ENCODE results near the gene PSMD14.

PSMD14 gene

GRCh38 chr2:161388146-161388779, 80.0 kb downstream of the PSMD14 start:
- FAIRE-seq: no peak

GRCh38 chr2:161391737-161392506, 83.7 kb downstream of the PSMD14 start:
- peak; percentile 76 for FAIRE-seq

GRCh38 chr2:161400076-161400475, 91.9 kb downstream of the PSMD14 start:
- FAIRE-seq: no peak

- no peak for FAIRE-seq
These were observed 94.1 kb downstream of the PSMD14 start for GRCh38 chr2:161402297-161402696.

- no peak for FAIRE-seq
These were observed 98.1 kb downstream of the PSMD14 start for GRCh38 chr2:161406316-161406715.

- FAIRE-seq: no peak
These were observed 99.4 kb downstream of the PSMD14 start for GRCh38 chr2:161407597-161407996.

GRCh38 chr2:161409308-161409907, 101.2 kb downstream of the PSMD14 start:
- FAIRE-seq: no peak

GRCh38 chr2:161412346-161412745, 104.1 kb downstream of the PSMD14 start:
- no peak for FAIRE-seq

GRCh38 chr2:161414042-161415033, 106.1 kb downstream of the PSMD14 start:
- FAIRE-seq: no peak

GRCh38 chr2:161415034-161415986, 107.1 kb downstream of the PSMD14 start:
- no peak for FAIRE-seq

- no peak for FAIRE-seq
These were observed 107.9 kb downstream of the PSMD14 start, which contains the start of gene TBR1 for GRCh38 chr2:161415987-161416707. TSS of gene TBR1 (plus strand) at chr2:161416297. CDS start at chr2:161416411, 114 bp downstream.

GRCh38 chr2:161416708-161417437, 108.6 kb downstream of the PSMD14 start:
- FAIRE-seq: no peak

- FAIRE-seq: no peak
These were observed 109.4 kb downstream of the PSMD14 start for GRCh38 chr2:161417438-161418274.

- no peak for FAIRE-seq
These were observed 110.1 kb downstream of the PSMD14 start for GRCh38 chr2:161418275-161418714.

GRCh38 chr2:161418715-161419637, 110.8 kb downstream of the PSMD14 start:
- no peak for FAIRE-seq

- no peak for FAIRE-seq
These were observed 111.5 kb downstream of the PSMD14 start for GRCh38 chr2:161419638-161420190.

GRCh38 chr2:161420406-161421074, 112.3 kb downstream of the PSMD14 start:
- no peak for FAIRE-seq
